Measurements from ENCODE around the gene CHURC1.
A peak's percentile ranks its signal among the peaks of the same experiment; 100 is the strongest.
"Not testable (repeated sequence)": the region's sequence is repeated elsewhere in the genome, so short reads cannot be mapped to it uniquely, and the experiment has no call there.

CHURC1 gene

DNA sequence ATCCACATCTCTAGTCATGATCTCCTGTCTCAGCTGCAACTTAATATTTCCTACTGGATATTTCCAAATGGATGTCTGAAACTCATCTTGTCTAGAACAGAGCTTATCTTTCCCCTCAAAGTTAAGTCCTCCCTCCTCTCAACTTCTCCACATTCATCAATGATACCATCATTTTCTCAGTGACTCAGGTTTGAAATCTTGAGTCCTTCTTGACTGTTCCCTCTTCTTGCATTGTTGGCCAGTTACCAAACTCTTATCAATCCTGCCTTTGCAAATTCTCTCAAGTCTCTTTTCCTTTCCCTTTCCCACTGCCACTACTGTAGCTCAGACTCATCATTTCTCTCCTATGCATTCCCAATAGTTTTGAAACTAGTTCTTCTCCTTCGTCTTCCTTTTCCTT, 14.3 kb upstream of the CHURC1 start:
- no peak for DNase-seq (ENCODE audit: extremely low read depth, low read depth)
- TF ChIP-seq, protein P1, sequence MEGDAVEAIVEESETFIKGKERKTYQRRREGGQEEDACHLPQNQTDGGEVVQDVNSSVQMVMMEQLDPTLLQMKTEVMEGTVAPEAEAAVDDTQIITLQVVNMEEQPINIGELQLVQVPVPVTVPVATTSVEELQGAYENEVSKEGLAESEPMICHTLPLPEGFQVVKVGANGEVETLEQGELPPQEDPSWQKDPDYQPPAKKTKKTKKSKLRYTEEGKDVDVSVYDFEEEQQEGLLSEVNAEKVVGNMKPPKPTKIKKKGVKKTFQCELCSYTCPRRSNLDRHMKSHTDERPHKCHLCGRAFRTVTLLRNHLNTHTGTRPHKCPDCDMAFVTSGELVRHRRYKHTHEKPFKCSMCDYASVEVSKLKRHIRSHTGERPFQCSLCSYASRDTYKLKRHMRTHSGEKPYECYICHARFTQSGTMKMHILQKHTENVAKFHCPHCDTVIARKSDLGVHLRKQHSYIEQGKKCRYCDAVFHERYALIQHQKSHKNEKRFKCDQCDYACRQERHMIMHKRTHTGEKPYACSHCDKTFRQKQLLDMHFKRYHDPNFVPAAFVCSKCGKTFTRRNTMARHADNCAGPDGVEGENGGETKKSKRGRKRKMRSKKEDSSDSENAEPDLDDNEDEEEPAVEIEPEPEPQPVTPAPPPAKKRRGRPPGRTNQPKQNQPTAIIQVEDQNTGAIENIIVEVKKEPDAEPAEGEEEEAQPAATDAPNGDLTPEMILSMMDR (IDR thresholded peaks at IDR 0.05; ENCODE audit: low read depth, low read length, missing control alignments) = no peak
- H3K4me3 ChIP-seq (replicated peaks; ENCODE audit: low read depth, low read length) = no peak overlapping the region

- DNase-seq (ENCODE audit: extremely low read depth, low read depth) = no peak
- TF ChIP-seq, protein P1 (IDR thresholded peaks at IDR 0.05; ENCODE audit: low read depth, low read length, missing control alignments) = no peak
- no peak overlapping the region for H3K4me3 ChIP-seq (replicated peaks; ENCODE audit: low read depth, low read length)
Measured at GRCh38 chr14:64906022-64906421, 8.2 kb upstream of the CHURC1 start.

DNA sequence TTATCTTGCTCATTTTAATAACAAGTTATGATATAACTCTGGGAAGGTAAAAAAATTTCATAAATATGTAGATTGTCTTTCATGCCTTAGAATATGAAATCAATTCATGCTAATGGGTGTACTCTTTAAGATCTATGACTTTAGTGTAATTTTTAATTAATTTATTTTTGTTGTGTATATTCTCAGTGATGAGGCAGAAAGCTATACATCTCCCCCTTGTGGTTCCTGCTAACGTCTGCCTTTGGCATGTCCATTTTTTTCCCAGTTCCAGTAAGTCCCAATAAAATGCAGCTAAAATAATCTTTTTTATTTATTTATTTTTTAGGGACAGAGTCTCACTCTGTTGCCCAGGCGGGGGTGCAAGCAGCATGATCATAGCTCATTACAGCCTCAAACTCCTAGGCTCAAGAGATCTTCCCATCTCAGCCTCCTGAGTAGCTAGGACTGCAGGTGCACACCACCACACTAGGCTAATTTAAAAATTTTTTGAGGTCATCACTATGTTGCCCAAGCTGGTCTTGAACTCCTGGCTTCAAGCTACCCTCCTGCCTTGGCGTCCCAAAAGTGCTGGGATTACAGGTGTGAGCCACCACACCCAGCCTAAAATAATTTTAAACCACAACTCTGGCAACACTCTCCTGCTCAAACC, 3.3 kb upstream of the CHURC1 start:
- TF ChIP-seq, protein P1 (IDR thresholded peaks at IDR 0.05; ENCODE audit: low read depth, low read length, missing control alignments) = peak; percentile 74
- no peak for DNase-seq (ENCODE audit: extremely low read depth, low read depth)
- no peak overlapping the region for H3K4me3 ChIP-seq (replicated peaks; ENCODE audit: low read depth, low read length)

GRCh38 chr14:64912261-64912660, 2.0 kb upstream of the CHURC1 start:
- DNase-seq (ENCODE audit: extremely low read depth, low read depth) = no peak
- TF ChIP-seq, protein P1 (IDR thresholded peaks at IDR 0.05; ENCODE audit: low read depth, low read length, missing control alignments) = no peak
- H3K4me3 ChIP-seq (replicated peaks; ENCODE audit: low read depth, low read length) = no peak overlapping the region

DNA sequence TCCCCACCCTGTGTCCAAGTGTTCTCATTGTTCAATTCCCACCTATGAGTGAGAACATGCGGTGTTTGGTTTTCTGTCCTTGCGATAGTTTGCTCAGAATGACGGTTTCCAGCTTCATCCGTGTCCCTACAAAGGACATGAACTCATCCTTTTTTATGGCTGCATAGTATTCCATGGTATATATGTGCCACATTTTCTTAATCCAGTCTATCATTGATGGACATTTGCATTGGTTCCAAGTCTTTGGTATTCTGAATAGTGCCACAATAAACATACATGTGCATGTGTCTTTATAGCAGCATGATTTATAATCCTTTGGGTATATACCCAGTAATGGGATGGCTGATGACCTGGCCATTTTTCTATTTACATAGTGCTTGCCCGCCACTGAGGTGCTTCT, 778 bp upstream of the CHURC1 start:
- peak overlapping the region; percentile 96; the same call in 1 of the 2 replicates for H3K4me3 ChIP-seq (replicated peaks; ENCODE audit: low read depth, low read length)

GRCh38 chr14:64915029-64915424, 772 bp downstream of the CHURC1 start:
- no peak for DNase-seq (ENCODE audit: extremely low read depth, low read depth)
- H3K4me3 ChIP-seq (replicated peaks; ENCODE audit: low read depth, low read length) = peak overlapping the region; percentile 96
- TF ChIP-seq, protein P1 (IDR thresholded peaks at IDR 0.05; ENCODE audit: low read depth, low read length, missing control alignments) = no peak

More for the DNA sequence above, 778 bp upstream of the CHURC1 start:
- not testable (repeated sequence) for DNase-seq (ENCODE audit: extremely low read depth, low read depth)

- TF ChIP-seq, protein P1 (IDR thresholded peaks at IDR 0.05; ENCODE audit: low read depth, low read length, missing control alignments) = no peak
- peak overlapping the region; percentile 96; the same call in 1 of the 2 replicates for H3K4me3 ChIP-seq (replicated peaks; ENCODE audit: low read depth, low read length)
- no peak for DNase-seq (ENCODE audit: extremely low read depth, low read depth)
Measured at GRCh38 chr14:64915797-64916196, 1.5 kb downstream of the CHURC1 start.

Data from HFF-Myc (cell line).